ENCODE results near the gene ITGA7.
"Not testable (repeated sequence)": the region's sequence is repeated elsewhere in the genome, so short reads cannot be mapped to it uniquely, and the experiment has no call there.

GRCh38 chr12:55650620-55651298 is 56.9 kb downstream of the ITGA7 start:
- not testable (repeated sequence) for TF ChIP-seq CTCF, POLR2A, EP300 (IDR thresholded peaks at IDR 0.05)
- peak in 1 of 2 donors; percentile 48 for TF ChIP-seq POLR2AphosphoS5 (IDR thresholded peaks at IDR 0.05)

Measured in upper lobe of left lung (tissue), 4 donors.